CD14-positive monocyte (primary cell): ENCODE measurements around the gene GMDS. TPM values are rescaled to one million over a fixed set of nuclear protein-coding genes. Genes with fewer than 3 reads are reported as not detected.

Experiments
- DNase-seq, 3 donors: peaks; one replicate each; pipeline ENCODE4 v3.0.0-alpha.2; 2011 to 2022
- H2AFZ ChIP-seq: 2 replicates; pipeline ENCODE4 v1.6.0; 2012; ENCODE audit warnings: mild to moderate bottlenecking, low read depth, low read length, inconsistent platforms; ENCODE audit not compliant: insufficient read depth, poor library complexity, severe bottlenecking
- H3K27ac ChIP-seq, 2 donors: 1 replicate in 1 of 2; 2 replicates in 1 of 2; pipeline ENCODE4 v1.5.1; 2012 to 2013; ENCODE audit warnings: low read length in 2 of 2, control low read depth in 1 of 2, inconsistent platforms in 1 of 2, low read depth in 1 of 2, mild to moderate bottlenecking in 1 of 2
- H3K27me3 ChIP-seq, 2 donors: one replicate each; pipeline versions ENCODE4 v1.6.0 to v1.6.1; 2011 to 2013; ENCODE audit warnings: low read length in 2 of 2; ENCODE audit not compliant: control insufficient read depth in 2 of 2, insufficient read depth in 2 of 2
- H3K36me3 ChIP-seq, 2 donors: replicated peaks in 1 of 2; 1 replicate in 1 of 2; 2 replicates in 1 of 2; pipeline versions ENCODE4 v1.5.1 to v1.6.1; 2012 to 2013; ENCODE audit warnings: low read length in 2 of 2, control low read depth in 1 of 2, inconsistent platforms in 1 of 2, mild to moderate bottlenecking in 1 of 2; ENCODE audit not compliant: insufficient read depth in 2 of 2, control insufficient read depth in 1 of 2
- H3K4me1 ChIP-seq, 2 donors: 1 replicate in 1 of 2; 2 replicates in 1 of 2; pipeline versions ENCODE4 v1.5.1 to v1.6.1; 2012 to 2013; ENCODE audit warnings: low read length in 2 of 2, control low read depth in 1 of 2, inconsistent platforms in 1 of 2, mild to moderate bottlenecking in 1 of 2, moderate library complexity in 1 of 2; ENCODE audit not compliant: insufficient read depth in 2 of 2, control insufficient read depth in 1 of 2
- H3K4me2 ChIP-seq: replicated peaks from 2 replicates; pipeline ENCODE3; 2012; ENCODE audit warnings: low read length, moderate library complexity, mild to moderate bottlenecking; ENCODE audit not compliant: poor library complexity, severe bottlenecking; ENCODE audit errors: extremely low read depth
- H3K4me3 ChIP-seq, 3 experiments: fragments of 200-600 bp in 1 of 3; sonication (generic) in 1 of 3; replicated peaks in 1 of 3; 1 replicate in 2 of 3; 2 replicates in 1 of 3; pipeline ENCODE4 v1.5.1; 2011 to 2013; ENCODE audit warnings: low read length in 3 of 3, mild to moderate bottlenecking in 3 of 3, control low read depth in 2 of 3, low read depth in 2 of 3, inconsistent platforms in 1 of 3, moderate library complexity in 1 of 3
- H3K79me2 ChIP-seq: 2 replicates; pipeline ENCODE4 v1.6.0; 2012; ENCODE audit warnings: mild to moderate bottlenecking, control low read depth, inconsistent platforms, low read length, moderate library complexity; ENCODE audit not compliant: insufficient read depth
- H3K9ac ChIP-seq: 2 replicates; pipeline ENCODE4 v1.6.0; 2017; ENCODE audit warnings: low read length, mild to moderate bottlenecking; ENCODE audit not compliant: insufficient read depth, poor library complexity, severe bottlenecking
- H3K9me3 ChIP-seq, 2 donors: replicated peaks in 1 of 2; 1 replicate in 1 of 2; 2 replicates in 1 of 2; pipeline versions ENCODE4 v1.5.1 to v1.6.1; 2012 to 2013; ENCODE audit warnings: low read length in 2 of 2, control low read depth in 1 of 2; ENCODE audit not compliant: control insufficient read depth in 1 of 2, insufficient read depth in 1 of 2
- H4K20me1 ChIP-seq: 2 replicates; pipeline ENCODE4 v1.6.0; 2012; ENCODE audit warnings: mild to moderate bottlenecking, low read length, control low read depth, moderate library complexity; ENCODE audit not compliant: insufficient read depth
- H3K27ac Mint-ChIP-seq, 7 donors: one replicate each; pipeline ENCODE4 v1.8.0; 2020; ENCODE audit warnings: mild to moderate bottlenecking in 7 of 7, mixed read lengths in 7 of 7, moderate library complexity in 6 of 7, inconsistent platforms in 2 of 7
- H3K27me3 Mint-ChIP-seq, 3 donors: one replicate each; pipeline ENCODE4 v1.8.0; 2021 to 2022; ENCODE audit warnings: low read depth in 3 of 3, mild to moderate bottlenecking in 3 of 3, mixed read lengths in 3 of 3, moderate library complexity in 3 of 3, inconsistent platforms in 1 of 3
- H3K36me3 Mint-ChIP-seq, 2 donors: one replicate each; pipeline ENCODE4 v1.8.0; 2020; ENCODE audit warnings: mixed read lengths in 2 of 2, inconsistent platforms in 1 of 2, mild to moderate bottlenecking in 1 of 2
- H3K4me1 Mint-ChIP-seq: one replicate; pipeline ENCODE4 v1.8.0; 2020; ENCODE audit warnings: mild to moderate bottlenecking, mixed read lengths
- H3K4me3 Mint-ChIP-seq, 2 donors: one replicate each; pipeline ENCODE4 v1.8.0; 2020; ENCODE audit warnings: mild to moderate bottlenecking in 2 of 2, mixed read lengths in 2 of 2, moderate library complexity in 1 of 2
- H3K9me3 Mint-ChIP-seq, 7 donors: one replicate each; pipeline ENCODE4 v1.8.0; 2020 to 2022; ENCODE audit warnings: mixed read lengths in 7 of 7, mild to moderate bottlenecking in 6 of 7, moderate library complexity in 6 of 7, inconsistent platforms in 2 of 7
- WGBS: methylation state at CpG from one replicate; pipeline ENCODE4 v1.1.5; 2013; ENCODE audit warnings: missing lambda C conversion rate; ENCODE audit not compliant: insufficient coverage; 5-methylcytosine and 5-hydroxymethylcytosine counted together
- intact Hi-C, 2 donors: fragments of 100-400 bp; cut with micrococcal nuclease; formaldehyde crosslinking; loops; one replicate each; pipeline versions ENCODE4 v1.15.0 to v1.15.1; 2023
- polyA plus RNA-seq, 3 donors: library from polyadenylated mRNA; depleted of rRNA in 1 of 3; unstranded in 2 of 3; stranded (reverse) in 1 of 3; fragments of 300-500 nt in 2 of 3; fragments of >200 nt in 1 of 3; fragmentation: Illumina TruSeq in 2 of 3; gene quantifications; 1 replicate in 2 of 3; 2 replicates in 1 of 3; pipeline ENCODE4 v1.2.3, GENCODE V29; 2012 to 2021
- TF ChIP-seq, protein P1 (sequence below): fragments of 200-600 bp; IDR thresholded peaks from one replicate; pipeline ENCODE4 v1.8.0; 2022; ENCODE audit warnings: antibody characterized with exemption, mild to moderate bottlenecking

Gene GMDS
- polyA plus RNA-seq, 3 donors, result 10.5 to 19.9 (median 17.6) TPM

DNA sequence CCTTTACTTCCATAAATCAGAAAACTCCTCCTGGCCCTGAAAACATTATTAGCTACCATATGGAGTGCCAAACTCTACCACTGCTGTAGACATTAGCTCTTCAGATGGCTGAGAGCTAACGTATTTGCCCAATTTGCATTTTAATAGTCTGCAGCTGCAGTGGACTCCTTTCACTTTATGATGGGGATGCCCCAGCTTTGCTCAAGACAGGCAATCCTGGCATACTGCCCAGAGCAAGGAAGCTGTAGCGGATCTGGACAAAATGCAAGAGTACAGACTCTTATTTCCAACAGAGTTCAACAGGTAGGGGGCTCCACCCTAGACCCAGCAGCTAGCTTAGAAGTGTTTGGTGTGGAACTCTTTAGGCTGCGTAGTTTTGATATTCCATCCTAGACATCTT, 389.0 kb downstream of the GMDS start:
- H3K4me2 ChIP-seq, result no peak overlapping the region
- H3K36me3 Mint-ChIP-seq, result peaks cover 0 to 4% of the 10 kb centered on the region in 2 donors
- no peaks in the 10 kb centered on the region for H3K79me2 ChIP-seq
- DNase-seq, result peak in 1 of 3 donors; percentile 13
- H3K27ac Mint-ChIP-seq, result peak overlapping the region in 1 of 7 donors; percentile 10
- H3K4me3 ChIP-seq, result no peak overlapping the region
- no peaks in the 10 kb centered on the region for H3K27me3 ChIP-seq
- H2AFZ ChIP-seq, result no peak overlapping the region
- H3K9ac ChIP-seq, result no peak overlapping the region
- 17% methylated on average over 1 of the region's 3 CpGs for WGBS
- H3K9me3 Mint-ChIP-seq, result no peaks in the 10 kb centered on the region
- H3K4me1 Mint-ChIP-seq, result peaks cover 4% of the 10 kb centered on the region
- H3K9me3 ChIP-seq, result no peaks in the 10 kb centered on the region
- H4K20me1 ChIP-seq, result no peaks in the 10 kb centered on the region
- H3K27ac ChIP-seq, result no peak overlapping the region
- intact Hi-C loops, result no loop called here
- TF ChIP-seq, protein P1, sequence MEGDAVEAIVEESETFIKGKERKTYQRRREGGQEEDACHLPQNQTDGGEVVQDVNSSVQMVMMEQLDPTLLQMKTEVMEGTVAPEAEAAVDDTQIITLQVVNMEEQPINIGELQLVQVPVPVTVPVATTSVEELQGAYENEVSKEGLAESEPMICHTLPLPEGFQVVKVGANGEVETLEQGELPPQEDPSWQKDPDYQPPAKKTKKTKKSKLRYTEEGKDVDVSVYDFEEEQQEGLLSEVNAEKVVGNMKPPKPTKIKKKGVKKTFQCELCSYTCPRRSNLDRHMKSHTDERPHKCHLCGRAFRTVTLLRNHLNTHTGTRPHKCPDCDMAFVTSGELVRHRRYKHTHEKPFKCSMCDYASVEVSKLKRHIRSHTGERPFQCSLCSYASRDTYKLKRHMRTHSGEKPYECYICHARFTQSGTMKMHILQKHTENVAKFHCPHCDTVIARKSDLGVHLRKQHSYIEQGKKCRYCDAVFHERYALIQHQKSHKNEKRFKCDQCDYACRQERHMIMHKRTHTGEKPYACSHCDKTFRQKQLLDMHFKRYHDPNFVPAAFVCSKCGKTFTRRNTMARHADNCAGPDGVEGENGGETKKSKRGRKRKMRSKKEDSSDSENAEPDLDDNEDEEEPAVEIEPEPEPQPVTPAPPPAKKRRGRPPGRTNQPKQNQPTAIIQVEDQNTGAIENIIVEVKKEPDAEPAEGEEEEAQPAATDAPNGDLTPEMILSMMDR, result no peak
- H3K4me1 ChIP-seq, result no peaks in the 10 kb centered on the region
- no peak overlapping the region for H3K4me3 Mint-ChIP-seq
- H3K36me3 ChIP-seq, result no peaks in the 10 kb centered on the region
- H3K27me3 Mint-ChIP-seq, result no peaks in the 10 kb centered on the region

DNA sequence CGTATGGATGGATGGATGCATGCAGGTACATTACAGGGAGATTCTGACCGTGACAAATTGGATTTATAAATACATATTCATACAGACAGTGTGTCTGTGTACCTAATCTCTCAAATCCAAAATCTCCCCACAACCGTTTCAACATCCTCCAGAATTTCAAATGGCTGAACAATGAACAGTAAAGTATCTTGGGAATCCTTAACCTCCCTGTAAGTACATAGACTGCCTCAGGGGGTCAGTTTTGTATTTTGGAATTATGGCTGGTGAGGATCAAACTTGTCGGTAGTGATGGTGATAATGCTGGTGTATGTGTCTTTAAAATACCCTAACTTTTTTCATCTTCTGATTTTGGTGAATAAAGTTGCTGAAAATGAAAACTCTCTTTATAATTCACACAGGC, 389.5 kb downstream of the GMDS start:
- H3K4me3 ChIP-seq, result no peak overlapping the region
- intact Hi-C loops, result no loop called here
- H3K27ac Mint-ChIP-seq, result no peak overlapping the region
- TF ChIP-seq, protein P1, result no peak
- H3K27ac ChIP-seq, result no peak overlapping the region
- no peaks in the 10 kb centered on the region for H3K36me3 ChIP-seq
- no peak overlapping the region for H2AFZ ChIP-seq
- H3K4me1 ChIP-seq, result no peaks in the 10 kb centered on the region
- H3K4me1 Mint-ChIP-seq, result peaks cover 4% of the 10 kb centered on the region
- H3K9me3 Mint-ChIP-seq, result no peaks in the 10 kb centered on the region
- no peak for DNase-seq
- H3K9ac ChIP-seq, result no peak overlapping the region
- peaks cover 0 to 4% of the 10 kb centered on the region in 2 donors for H3K36me3 Mint-ChIP-seq
- H3K27me3 ChIP-seq, result no peaks in the 10 kb centered on the region
- no peak overlapping the region for H3K4me2 ChIP-seq
- no peaks in the 10 kb centered on the region for H3K9me3 ChIP-seq
- no peak overlapping the region for H3K4me3 Mint-ChIP-seq
- 100% methylated on average over 1 of the region's 4 CpGs for WGBS
- H4K20me1 ChIP-seq, result no peaks in the 10 kb centered on the region
- no peaks in the 10 kb centered on the region for H3K79me2 ChIP-seq
- H3K27me3 Mint-ChIP-seq, result no peaks in the 10 kb centered on the region
